Measurements from ENCODE around the gene KDM8. TPM values are rescaled to one million over a fixed set of nuclear protein-coding genes. Genes with fewer than 3 reads are reported as not detected.

KDM8 gene
- total RNA-seq, 1 experiment from 2014 or later = 15.5 TPM

GRCh38 chr16:27171584-27171983 is 31.7 kb upstream of the KDM8 start:
- no peak overlapping the region for H4K8ac ChIP-seq (replicated peaks; ENCODE audit: insufficient read length, low read depth, low read length)
- H3K27ac ChIP-seq (ENCODE audit: insufficient read length, low read depth, low read length) = no peak overlapping the region
- no peak overlapping the region for H2AK5ac ChIP-seq (ENCODE audit: insufficient read length, low read length)
- H3K4ac ChIP-seq (ENCODE audit: low read depth, low read length) = no peak overlapping the region
- H3K27me3 Mint-ChIP-seq (ENCODE audit: low read depth) = no peaks in the 10 kb centered on the region; the same call in 1 of the 2 replicates
- H4K91ac ChIP-seq (ENCODE audit: insufficient read length, low read depth, low read length) = no peak overlapping the region
- no peaks in the 10 kb centered on the region for H3K79me2 ChIP-seq (ENCODE audit: insufficient read depth, low read length)
- H2BK15ac ChIP-seq (ENCODE audit: low read depth, low read length) = no peak overlapping the region
- H3K4me2 ChIP-seq (ENCODE audit: insufficient read depth, insufficient read length, low read length) = no peak overlapping the region
- no peaks in the 10 kb centered on the region for H3K23me2 ChIP-seq (ENCODE audit: insufficient read length, low read depth, low read length, poor library complexity, severe bottlenecking)
- peaks cover 2 to 10% of the 10 kb centered on the region in 2 experiments; a peak in 3 of 5 replicates for H3K9me3 Mint-ChIP-seq
- H3K4me3 Mint-ChIP-seq = no peak overlapping the region
- H2AFZ ChIP-seq (ENCODE audit: low read length) = no peak overlapping the region
- no peak for TF ChIP-seq CTCF (conservative IDR thresholded peaks at IDR 0.05)
- no peak overlapping the region for H3T11ph ChIP-seq (ENCODE audit: low read length)
- no peaks in the 10 kb centered on the region for H3K4me1 Mint-ChIP-seq
- no peak overlapping the region for H3K23ac ChIP-seq (ENCODE audit: insufficient read length, low read depth, low read length)
- H3K18ac ChIP-seq (ENCODE audit: insufficient read length, low read depth, low read length) = no peak overlapping the region
- H3K56ac ChIP-seq (ENCODE audit: insufficient read length, low read depth, low read length) = no peak overlapping the region
- no peaks in the 10 kb centered on the region for H3K79me1 ChIP-seq (ENCODE audit: insufficient read depth, low read depth, low read length, poor library complexity, severe bottlenecking)
- H3K27me3 ChIP-seq (ENCODE audit: insufficient read depth, low read length) = no peaks in the 10 kb centered on the region
- no peak overlapping the region for H2BK120ac ChIP-seq (ENCODE audit: low read depth, low read length, poor library complexity, severe bottlenecking)
- H2BK12ac ChIP-seq (ENCODE audit: insufficient read length, low read depth, low read length) = no peak overlapping the region
- no peaks in the 10 kb centered on the region for H3K36me3 Mint-ChIP-seq (ENCODE audit: insufficient read depth in 1 of 3, low read depth in 3 of 3)
- no peak overlapping the region for H2BK5ac ChIP-seq (ENCODE audit: insufficient read length, low read length)
- no peak overlapping the region for H4K5ac ChIP-seq (ENCODE audit: insufficient read length, low read depth, low read length)
- H3K14ac ChIP-seq (ENCODE audit: insufficient read depth, low read length) = no peak overlapping the region
- no peak for DNase-seq
- WGBS (ENCODE audit: extremely low coverage, insufficient read length, low lambda C conversion rate) = no CpG with 5 or more reads among the region's 4 CpGs
- H3K9ac ChIP-seq (ENCODE audit: extremely low read depth, insufficient read length, low read length) = no peak overlapping the region
- H3K9me3 ChIP-seq (ENCODE audit: control insufficient read depth, low read depth, low read length) = no peaks in the 10 kb centered on the region
- no peak overlapping the region for H3K27ac Mint-ChIP-seq
- H3K4me1 ChIP-seq (ENCODE audit: insufficient read depth, low read length) = no peaks in the 10 kb centered on the region
- no peaks in the 10 kb centered on the region for H4K20me1 ChIP-seq (ENCODE audit: control insufficient read depth, insufficient read depth, insufficient read length)
- no peak overlapping the region for H2BK20ac ChIP-seq (ENCODE audit: low read depth, low read length, poor library complexity, severe bottlenecking)
